ENCODE results near the gene GUCY2D.
"Not testable (repeated sequence)": the region's sequence is repeated elsewhere in the genome, so short reads cannot be mapped to it uniquely, and the experiment has no call there.

DNA sequence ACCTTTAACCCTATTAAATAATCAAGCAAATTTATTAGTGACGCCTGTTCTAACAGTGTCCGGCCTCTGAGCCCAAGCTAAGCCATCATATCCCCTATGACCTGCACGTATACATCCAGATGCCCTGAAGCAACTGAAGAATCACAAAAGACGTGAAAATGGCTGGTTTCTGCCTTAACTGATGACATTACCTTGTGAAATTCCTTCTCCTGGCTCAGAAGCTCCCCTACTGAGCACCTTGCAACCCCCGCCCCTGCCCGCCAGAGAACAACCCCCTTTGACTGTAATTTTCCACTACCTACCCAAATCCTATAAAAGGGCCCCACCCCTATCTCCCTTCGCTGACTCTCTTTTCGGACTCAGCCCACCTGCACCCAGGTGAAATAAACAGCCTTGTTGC lies 59.4 kb downstream of the GUCY2D start:
- TF ChIP-seq POLR2AphosphoS5 (IDR thresholded peaks at IDR 0.05; ENCODE audit: borderline replicate concordance, low read depth, low read length); EZH2 (IDR thresholded peaks at IDR 0.05): not testable (repeated sequence)

Data from SK-N-MC (cell line).